Lung (tissue), 12 donors: ENCODE data around the gene MPI. TPM values are rescaled to one million over a fixed set of nuclear protein-coding genes. Genes with fewer than 3 reads are reported as not detected.
A peak's percentile ranks its signal among the peaks of the same experiment; 100 is the strongest.

Experiments
- ATAC-seq: fragments of 200-7000 bp; cut with Tn5 transposase; one replicate; pipeline ENCODE4 v1.9.1; 2020; ENCODE audit warnings: moderate number of reproducible peaks; ENCODE audit not compliant: insufficient read depth, low FRiP score
- DNase-seq, 3 donors: peaks; one replicate each; pipeline ENCODE4 v3.0.0-alpha.2; 2013 to 2017
- H3K27ac ChIP-seq, 2 donors: one replicate each; pipeline ENCODE4 v1.5.1; 2013; ENCODE audit warnings: mild to moderate bottlenecking in 2 of 2, moderate library complexity in 2 of 2, control low read depth in 1 of 2, inconsistent platforms in 1 of 2, low read depth in 1 of 2, low read length in 1 of 2
- H3K27me3 ChIP-seq, 3 donors: one replicate each; pipeline ENCODE4 v1.5.1; 2013; ENCODE audit warnings: low read length in 2 of 3; ENCODE audit not compliant: control insufficient read depth in 3 of 3, insufficient read depth in 3 of 3
- H3K36me3 ChIP-seq, 4 donors: one replicate each; pipeline ENCODE4 v1.5.1; 2013; ENCODE audit warnings: low read length in 4 of 4, mild to moderate bottlenecking in 1 of 4, moderate library complexity in 1 of 4; ENCODE audit not compliant: control insufficient read depth in 4 of 4, insufficient read depth in 4 of 4
- H3K4me1 ChIP-seq, 5 donors: one replicate each; pipeline ENCODE4 v1.5.1; 2013; ENCODE audit warnings: low read length in 5 of 5, mild to moderate bottlenecking in 2 of 5, moderate library complexity in 1 of 5; ENCODE audit not compliant: control insufficient read depth in 5 of 5, insufficient read depth in 5 of 5
- H3K4me3 ChIP-seq: one replicate; pipeline ENCODE4 v1.5.1; 2013; ENCODE audit warnings: mild to moderate bottlenecking, control low read depth, moderate library complexity
- H3K9ac ChIP-seq, 2 donors: one replicate each; pipeline ENCODE4 v1.5.1; 2013; ENCODE audit warnings: low read length in 2 of 2, control low read depth in 1 of 2; ENCODE audit not compliant: insufficient read depth in 1 of 2
- H3K9me3 ChIP-seq, 4 donors: one replicate each; pipeline ENCODE4 v1.5.1; 2013; ENCODE audit warnings: low read length in 3 of 4, mild to moderate bottlenecking in 1 of 4, moderate library complexity in 1 of 4; ENCODE audit not compliant: control insufficient read depth in 4 of 4, insufficient read depth in 3 of 4
- WGBS, 2 donors: extraction: QIAGEN DNeasy Blood & Tissue Kit; methylation state at CpG; one replicate each; pipeline ENCODE4 v1.1.7; 2013; 5-methylcytosine and 5-hydroxymethylcytosine counted together
- polyA plus RNA-seq, 2 donors: library from polyadenylated mRNA; stranded (reverse); fragments of 200-250 nt; gene quantifications; one replicate each; pipeline ENCODE4 v1.2.1, GENCODE V29; 2013
- total RNA-seq, 2 donors: library from RNA; depleted of rRNA in 1 of 2; stranded (reverse); fragments of >200 nt in 1 of 2; gene quantifications; one replicate each; pipeline ENCODE4 v1.2.1, GENCODE V29; 2014 to 2021
- TF ChIP-seq, protein P1 (sequence below): IDR thresholded peaks from 2 replicates; pipeline ENCODE4 v1.5.1; 2012; ENCODE audit warnings: mild to moderate bottlenecking; ENCODE audit errors: control extremely low read depth, extremely low read depth
- donor health status: control.
- donor health status: control.
- donor health status: Bipolar disorder and iron deficiency.
- donor health status: healthy.
- donor health status: DM: yes; HTN: yes; CAD: no.

The MPI gene
- total and polyA plus RNA-seq, 4 donors: 13.7 to 42.4 (median 30.1) TPM

- H3K36me3 ChIP-seq: peaks cover 8 to 36% (median 30%) of the 10 kb centered on the region in 4 donors
- H3K27ac ChIP-seq: no peak overlapping the region
- ATAC-seq: no peak
- 91 to 96% methylated on average over 3 of the region's 3 CpGs for WGBS, 2 donors
- H3K27me3 ChIP-seq: no peaks in the 10 kb centered on the region
- no peak overlapping the region for H3K9ac ChIP-seq
- H3K4me1 ChIP-seq: peaks cover 0 to 3% (median under 1%) of the 10 kb centered on the region in 5 donors
- H3K4me3 ChIP-seq: no peak overlapping the region
- TF ChIP-seq, protein P1, sequence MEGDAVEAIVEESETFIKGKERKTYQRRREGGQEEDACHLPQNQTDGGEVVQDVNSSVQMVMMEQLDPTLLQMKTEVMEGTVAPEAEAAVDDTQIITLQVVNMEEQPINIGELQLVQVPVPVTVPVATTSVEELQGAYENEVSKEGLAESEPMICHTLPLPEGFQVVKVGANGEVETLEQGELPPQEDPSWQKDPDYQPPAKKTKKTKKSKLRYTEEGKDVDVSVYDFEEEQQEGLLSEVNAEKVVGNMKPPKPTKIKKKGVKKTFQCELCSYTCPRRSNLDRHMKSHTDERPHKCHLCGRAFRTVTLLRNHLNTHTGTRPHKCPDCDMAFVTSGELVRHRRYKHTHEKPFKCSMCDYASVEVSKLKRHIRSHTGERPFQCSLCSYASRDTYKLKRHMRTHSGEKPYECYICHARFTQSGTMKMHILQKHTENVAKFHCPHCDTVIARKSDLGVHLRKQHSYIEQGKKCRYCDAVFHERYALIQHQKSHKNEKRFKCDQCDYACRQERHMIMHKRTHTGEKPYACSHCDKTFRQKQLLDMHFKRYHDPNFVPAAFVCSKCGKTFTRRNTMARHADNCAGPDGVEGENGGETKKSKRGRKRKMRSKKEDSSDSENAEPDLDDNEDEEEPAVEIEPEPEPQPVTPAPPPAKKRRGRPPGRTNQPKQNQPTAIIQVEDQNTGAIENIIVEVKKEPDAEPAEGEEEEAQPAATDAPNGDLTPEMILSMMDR: no peak
- no peak for DNase-seq
- no peaks in the 10 kb centered on the region for H3K9me3 ChIP-seq
These were observed 6.5 kb downstream of the MPI start for GRCh38 chr15:74896316-74896715.

DNA sequence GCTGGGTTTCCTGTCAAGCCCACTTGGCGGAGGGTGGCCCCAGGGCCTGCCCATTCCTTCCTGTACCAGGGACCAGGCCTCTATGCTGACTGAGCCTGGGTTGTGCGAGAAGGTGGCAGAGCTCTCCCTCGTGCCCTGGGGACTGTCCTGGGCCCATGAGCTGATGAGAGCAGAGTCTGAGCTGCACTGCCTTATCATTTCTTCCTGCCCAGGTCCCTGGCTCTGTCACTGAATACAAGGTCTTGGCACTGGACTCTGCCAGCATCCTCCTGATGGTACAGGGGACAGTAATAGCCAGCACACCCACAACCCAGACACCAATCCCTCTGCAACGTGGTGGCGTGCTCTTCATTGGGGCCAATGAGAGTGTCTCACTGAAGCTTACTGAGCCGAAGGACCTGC lies 7.5 kb downstream of the MPI start:
- Histone ChIP-seq H3K4me1 (peaks cover 0 to 5% (median 3%) of the 10 kb centered on the region in 5 donors), H3K9ac (no peak overlapping the region), H3K27ac (no peak overlapping the region), H3K27me3 (no peaks in the 10 kb centered on the region), H3K4me3 (no peak overlapping the region), H3K9me3 (no peaks in the 10 kb centered on the region), H3K36me3 (peaks cover 13 to 39% (median 33%) of the 10 kb centered on the region in 4 donors)
- TF ChIP-seq, protein P1: no peak
- WGBS, 2 donors: 71% methylated on average over 6 of the region's 6 CpGs
- no peak for ATAC-seq
- no peak for DNase-seq

DNA sequence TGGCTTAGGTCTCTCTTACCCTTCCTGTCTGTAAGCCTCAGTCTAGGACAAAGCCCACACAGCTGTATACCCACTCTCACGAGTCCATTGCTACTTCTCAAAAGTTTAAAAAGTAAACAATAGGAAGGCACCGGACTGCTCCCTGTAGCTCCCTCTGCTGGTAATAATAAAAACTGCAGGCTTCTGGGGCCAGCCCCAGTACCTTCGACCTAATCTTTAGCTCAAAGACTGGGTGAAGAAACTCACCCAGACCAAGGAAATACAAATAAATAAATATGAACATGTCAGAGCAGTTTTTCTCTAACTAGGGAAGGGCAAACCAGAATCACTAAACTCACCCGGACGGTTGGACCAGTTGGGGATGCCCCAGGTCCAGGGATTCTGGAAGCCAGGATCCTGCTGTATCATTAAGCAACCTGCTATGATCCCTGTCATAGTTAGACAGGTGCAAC lies 11.8 kb downstream of the MPI start:
- Histone ChIP-seq H3K9me3 (no peaks in the 10 kb centered on the region), H3K36me3 (peaks cover 21 to 53% (median 43%) of the 10 kb centered on the region in 4 donors), H3K9ac (no peak overlapping the region), H3K4me1 (peaks cover 3 to 17% (median 12%) of the 10 kb centered on the region in 5 donors), H3K27ac (peak overlapping the region in 1 of 2 donors; percentile 15), H3K27me3 (no peaks in the 10 kb centered on the region), H3K4me3 (no peak overlapping the region)
- peak; percentile 50 for ATAC-seq
- 23 to 32% methylated on average over 5 of the region's 5 CpGs for WGBS, 2 donors
- TF ChIP-seq, protein P1: peak; percentile 78
- DNase-seq: peak; percentile 60 to 71 (median 69)
